Measurements from ENCODE around the gene DYSF.

DNA sequence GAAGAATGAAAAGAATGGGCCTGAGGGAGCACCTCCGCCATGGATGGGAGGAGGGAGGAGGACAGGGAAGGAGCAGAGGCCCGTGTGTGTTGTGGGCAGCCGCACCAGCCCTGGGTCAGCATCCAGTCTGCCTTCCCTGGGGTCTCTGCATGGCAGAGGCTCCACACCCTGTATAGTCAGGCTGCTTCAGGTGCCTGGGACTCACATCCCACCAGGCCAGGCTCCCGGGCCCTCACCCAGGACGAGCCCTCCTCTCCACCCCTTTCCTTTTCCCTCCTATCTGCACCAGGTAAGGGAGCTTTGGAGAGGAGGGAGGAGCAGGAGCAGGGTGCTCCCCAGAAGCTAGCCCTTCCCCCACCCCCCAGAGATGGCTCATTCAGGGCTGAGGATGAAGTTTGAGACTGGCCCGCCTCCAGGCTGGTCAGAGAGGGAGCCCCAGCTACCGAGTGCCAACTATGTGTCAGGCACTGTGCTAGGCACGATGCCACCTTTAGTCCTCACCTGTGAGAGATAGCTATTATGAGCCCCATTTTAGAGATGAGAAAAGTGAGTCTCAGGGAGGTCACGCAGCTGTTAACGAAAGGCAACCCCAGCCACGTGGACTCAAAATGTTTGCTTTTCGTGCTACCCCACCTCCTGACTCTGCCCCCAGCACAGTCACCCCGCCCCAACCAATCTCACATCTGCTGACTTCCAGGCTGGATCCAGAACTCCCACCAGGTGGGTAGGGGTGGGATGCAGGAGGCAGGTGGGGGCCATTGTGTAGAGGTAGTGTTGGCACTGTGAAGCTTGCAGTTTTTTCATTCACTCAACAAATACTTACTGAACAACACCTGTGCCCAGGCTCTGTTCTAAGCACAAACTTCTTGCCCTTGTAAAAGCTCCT, 242.1 kb downstream of the DYSF start:
- TF ChIP-seq GATA2 (IDR thresholded peaks at IDR 0.05; ENCODE audit: low read depth, low read length) (no peak), GATA3 (IDR thresholded peaks at IDR 0.05; ENCODE audit: low read depth, low read length) (no peak)

Measured in SH-SY5Y (cell line).